GM18498 (cell line): Measurements from ENCODE around the gene SH2D4B.

Source experiments
- ATAC-seq: cut with Tn5 transposase; IDR thresholded peaks from one replicate; pipeline ENCODE4 v1.9.1; 2021; ENCODE audit warnings: mild to moderate bottlenecking, moderate library complexity; ENCODE audit not compliant: unreplicated experiment

SH2D4B gene

GRCh38 chr10:80537736-80538480 is at the start of gene SH2D4B:
TSS of gene SH2D4B (plus strand) at chr10:80537902. CDS start at chr10:80538332, 430 bp downstream.
- no peak for ATAC-seq

- ATAC-seq: no peak
Observed at GRCh38 chr10:80488539-80489066, 49.1 kb upstream of the SH2D4B start.

GRCh38 chr10:80489371-80490112 is 48.2 kb upstream of the SH2D4B start:
- no peak for ATAC-seq

- no peak for ATAC-seq
Observed at GRCh38 chr10:80491251-80492102, 46.2 kb upstream of the SH2D4B start.

GRCh38 chr10:80492848-80493521 is 44.7 kb upstream of the SH2D4B start:
- peak; percentile 25 for ATAC-seq

GRCh38 chr10:80493522-80494051 is 44.1 kb upstream of the SH2D4B start:
- ATAC-seq: peak; percentile 68

- ATAC-seq: no peak
Observed at GRCh38 chr10:80496555-80497172, 41.0 kb upstream of the SH2D4B start.

- no peak for ATAC-seq
Observed at GRCh38 chr10:80497187-80498077, 40.3 kb upstream of the SH2D4B start.

GRCh38 chr10:80498078-80498832 is 39.4 kb upstream of the SH2D4B start:
- no peak for ATAC-seq

GRCh38 chr10:80498833-80499741 is 38.6 kb upstream of the SH2D4B start:
- no peak for ATAC-seq

- ATAC-seq: peak; percentile 68
Observed at GRCh38 chr10:80500572-80501380, 36.9 kb upstream of the SH2D4B start.

- no peak for ATAC-seq
Observed at GRCh38 chr10:80501381-80501912, 36.3 kb upstream of the SH2D4B start.

- no peak for ATAC-seq
Observed at GRCh38 chr10:80501913-80502521, 35.7 kb upstream of the SH2D4B start.

GRCh38 chr10:80502621-80503583 is 34.8 kb upstream of the SH2D4B start:
- ATAC-seq: no peak
